Loucy (cell line): ENCODE results near the gene ANKDD1B.

Source experiments
- H2AFZ ChIP-seq: fragments of 200-600 bp; sonication (generic); 2 replicates; pipeline ENCODE4 v1.6.0; 2016; ENCODE audit warnings: antibody characterized with exemption, mild to moderate bottlenecking, low read length, moderate library complexity
- H3F3A ChIP-seq: fragments of 200-600 bp; 2 replicates; pipeline ENCODE4 v1.6.0; 2016; ENCODE audit warnings: antibody characterized with exemption, low read depth, mild to moderate bottlenecking
- H3K27me3 ChIP-seq: fragments of 200-600 bp; sonication (generic); 2 replicates; pipeline ENCODE4 v1.6.1; 2014; ENCODE audit warnings: low read length, mild to moderate bottlenecking; ENCODE audit not compliant: insufficient read depth, poor library complexity, severe bottlenecking
- H3K36me3 ChIP-seq: fragments of 200-600 bp; sonication (generic); 2 replicates; pipeline ENCODE4 v1.6.1; 2016; ENCODE audit warnings: low read length; ENCODE audit not compliant: insufficient read depth
- H3K4me1 ChIP-seq: fragments of 200-600 bp; sonication (generic); 2 replicates; pipeline ENCODE4 v1.5.1; 2014; ENCODE audit warnings: low read length, mild to moderate bottlenecking; ENCODE audit not compliant: insufficient read depth, poor library complexity, severe bottlenecking
- H3K4me2 ChIP-seq: fragments of 200-600 bp; sonication (generic); 2 replicates; pipeline ENCODE4 v1.6.0; 2014; ENCODE audit warnings: antibody characterized with exemption, low read length, low read depth, mild to moderate bottlenecking; ENCODE audit not compliant: poor library complexity, severe bottlenecking
- H3K4me3 ChIP-seq: fragments of 200-600 bp; sonication (generic); 2 replicates; pipeline ENCODE4 v1.5.1; 2014; ENCODE audit warnings: low read length, mild to moderate bottlenecking, mixed read lengths; ENCODE audit not compliant: poor library complexity, severe bottlenecking
- H3K79me2 ChIP-seq: fragments of 200-600 bp; sonication (generic); 2 replicates; pipeline ENCODE4 v1.6.1; 2014; ENCODE audit warnings: low read length; ENCODE audit not compliant: insufficient read depth
- H3K9ac ChIP-seq: fragments of 200-600 bp; sonication (generic); 2 replicates; pipeline ENCODE4 v1.6.0; 2014; ENCODE audit warnings: mild to moderate bottlenecking, low read depth, low read length, moderate library complexity; ENCODE audit not compliant: poor library complexity, severe bottlenecking
- H3K9me2 ChIP-seq: fragments of 200-600 bp; sonication (generic); replicated peaks from 2 replicates; pipeline ENCODE4 v1.6.1; 2016; ENCODE audit warnings: low read depth, low read length, mixed read lengths
- H3K9me3 ChIP-seq: fragments of 200-600 bp; sonication (generic); 2 replicates; pipeline ENCODE4 v1.6.1; 2014; ENCODE audit warnings: mild to moderate bottlenecking, antibody characterized with exemption, low read length, low read depth; ENCODE audit not compliant: insufficient read depth
- H4K20me1 ChIP-seq: fragments of 200-600 bp; sonication (generic); 2 replicates; pipeline ENCODE4 v1.6.0; 2014; ENCODE audit warnings: antibody characterized with exemption, low read length, mild to moderate bottlenecking; ENCODE audit not compliant: insufficient read depth, poor library complexity, severe bottlenecking
- CTCF ChIP-seq: fragments of 200-600 bp; sonication (generic); conservative IDR thresholded peaks from 2 replicates; pipeline ENCODE4 v1.5.1; 2014; ENCODE audit warnings: mild to moderate bottlenecking, antibody characterized with exemption, low read length
- EZH2phosphoT487 ChIP-seq: fragments of 200-600 bp; IDR thresholded peaks from 2 replicates; pipeline ENCODE4 v1.6.1; 2018; ENCODE audit warnings: antibody characterized with exemption, mild to moderate bottlenecking, moderate library complexity, borderline replicate concordance

The ANKDD1B gene

GRCh38 chr5:75666801-75667200, 55.5 kb downstream of the ANKDD1B start:
- Histone ChIP-seq H3K9me2 (no peaks in the 10 kb centered on the region), H3F3A (peaks cover 8% of the 10 kb centered on the region; the same call in 1 of the 2 replicates), H3K36me3 (no peaks in the 10 kb centered on the region), H3K9me3 (no peaks in the 10 kb centered on the region), H3K9ac (no peak overlapping the region), H4K20me1 (no peaks in the 10 kb centered on the region), H3K27me3 (no peaks in the 10 kb centered on the region), H3K79me2 (no peaks in the 10 kb centered on the region), H2AFZ (no peak overlapping the region), H3K4me2 (no peak overlapping the region), H3K4me1 (peaks cover 44% of the 10 kb centered on the region), H3K4me3 (no peak overlapping the region)
- TF ChIP-seq CTCF (no peak), EZH2phosphoT487 (no peak)

- no peaks in the 10 kb centered on the region for H3K9me3 ChIP-seq
- no peak overlapping the region for H3K4me3 ChIP-seq
- no peaks in the 10 kb centered on the region for H3K79me2 ChIP-seq
- peaks cover 8% of the 10 kb centered on the region; the same call in 1 of the 2 replicates for H3F3A ChIP-seq
- no peak overlapping the region for H2AFZ ChIP-seq
- no peak overlapping the region for H3K4me2 ChIP-seq
- H3K27me3 ChIP-seq = no peaks in the 10 kb centered on the region
- no peaks in the 10 kb centered on the region for H4K20me1 ChIP-seq
- peak overlapping the region; percentile 74 for H3K9ac ChIP-seq
- no peaks in the 10 kb centered on the region for H3K9me2 ChIP-seq
- TF ChIP-seq EZH2phosphoT487 (no peak), CTCF (peak; percentile 63)
- H3K4me1 ChIP-seq = peaks cover 44% of the 10 kb centered on the region
- no peaks in the 10 kb centered on the region for H3K36me3 ChIP-seq
These were observed 56.3 kb downstream of the ANKDD1B start for GRCh38 chr5:75667586-75667985.

- Histone ChIP-seq H3K9me3 (no peaks in the 10 kb centered on the region), H3F3A (peaks cover 8% of the 10 kb centered on the region; the same call in 1 of the 2 replicates), H3K79me2 (no peaks in the 10 kb centered on the region), H3K4me1 (peaks cover 44% of the 10 kb centered on the region), H3K4me3 (peak overlapping the region; percentile 73), H3K36me3 (peaks cover 5% of the 10 kb centered on the region; the same call in 1 of the 2 replicates), H3K27me3 (no peaks in the 10 kb centered on the region), H2AFZ (peak overlapping the region; percentile 71), H3K4me2 (peak overlapping the region; percentile 85), H4K20me1 (no peaks in the 10 kb centered on the region), H3K9ac (peak overlapping the region; percentile 74), H3K9me2 (no peaks in the 10 kb centered on the region)
- TF ChIP-seq CTCF (no peak), EZH2phosphoT487 (no peak)
These were observed 57.2 kb downstream of the ANKDD1B start for GRCh38 chr5:75668445-75668844.
